GM21526 (cell line): ENCODE measurements around the gene NFATC2.

Source experiments
- ATAC-seq: cut with Tn5 transposase; IDR thresholded peaks from one replicate; pipeline ENCODE4 v1.9.1; 2021; ENCODE audit warnings: moderate library complexity; ENCODE audit not compliant: unreplicated experiment, low FRiP score

The NFATC2 gene

DNA sequence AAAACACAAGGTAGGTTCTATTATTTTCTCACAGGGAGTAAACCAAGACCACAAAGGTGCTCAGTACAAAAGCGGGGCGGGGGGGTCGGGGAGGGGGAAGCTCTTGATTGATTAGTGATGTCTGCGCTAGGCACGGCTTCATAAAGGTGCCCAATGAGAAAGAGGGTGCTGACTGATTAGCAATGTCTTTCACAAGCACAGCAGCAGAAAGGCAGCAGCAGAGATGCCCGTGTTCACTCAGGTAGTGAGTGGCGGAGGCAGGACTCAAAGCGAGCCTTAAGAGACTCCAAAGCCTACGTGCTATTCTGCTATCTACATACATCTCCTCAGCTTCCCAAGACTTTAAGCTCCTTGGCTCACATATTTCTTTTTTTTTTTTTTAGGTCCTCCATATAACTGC is 20.3 kb downstream of the NFATC2 start:
- no peak for ATAC-seq

DNA sequence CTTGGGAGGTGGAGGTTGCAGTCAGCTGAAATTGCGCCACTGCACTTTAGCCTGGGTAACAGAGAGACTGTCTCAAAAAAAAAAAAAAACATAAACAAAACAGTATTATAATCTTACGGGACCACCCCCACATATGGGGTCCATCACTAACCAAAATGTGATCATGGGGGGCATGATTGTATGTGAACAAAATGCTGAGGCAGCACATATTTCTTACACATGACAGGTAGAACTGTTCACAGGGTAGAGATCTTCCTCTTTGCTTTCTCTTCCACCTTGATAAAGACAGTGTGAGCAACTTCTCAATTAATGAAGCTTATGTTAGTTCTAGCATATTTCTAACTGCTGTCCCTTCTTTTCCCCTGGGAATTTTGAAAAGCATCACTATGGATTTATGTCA is 24.7 kb downstream of the NFATC2 start:
- no peak for ATAC-seq

DNA sequence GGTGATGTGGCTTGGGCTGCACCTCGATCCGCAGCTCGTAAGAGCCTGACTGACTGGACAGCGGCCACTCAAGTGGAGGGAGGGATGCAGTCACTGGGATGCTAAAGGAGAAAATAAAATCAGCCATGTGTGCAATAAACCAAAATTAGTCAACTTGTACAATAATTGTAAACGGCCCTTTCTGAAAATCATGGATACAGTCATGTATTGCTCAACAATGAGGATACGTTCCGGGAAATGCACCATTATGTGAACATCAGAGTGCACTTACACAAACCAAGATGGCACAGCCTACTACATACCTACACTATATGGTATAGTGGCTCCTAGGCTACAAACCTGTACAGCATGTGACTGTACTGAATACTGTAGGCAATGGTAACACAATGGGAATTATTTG is 25.7 kb downstream of the NFATC2 start:
- no peak for ATAC-seq

DNA sequence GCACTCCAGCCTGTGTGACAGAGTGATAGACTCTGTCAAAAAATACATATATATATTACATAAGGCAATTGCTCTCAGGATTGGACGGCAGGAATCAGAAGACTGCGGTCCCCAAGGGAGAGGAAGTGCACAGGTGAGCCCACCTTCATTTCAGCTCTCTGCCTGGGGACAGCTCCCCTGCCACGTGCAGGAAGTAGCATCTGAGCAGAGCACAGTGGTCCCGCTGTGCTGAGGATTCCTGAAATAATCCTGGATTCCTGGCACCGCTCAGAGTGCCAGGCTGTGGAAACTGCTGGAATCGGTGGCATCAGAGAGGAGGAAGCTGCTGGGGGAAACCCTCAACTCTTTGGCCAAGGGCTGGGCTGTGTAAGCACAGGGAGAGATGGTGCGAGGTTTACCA is 27.7 kb downstream of the NFATC2 start:
- no peak for ATAC-seq

DNA sequence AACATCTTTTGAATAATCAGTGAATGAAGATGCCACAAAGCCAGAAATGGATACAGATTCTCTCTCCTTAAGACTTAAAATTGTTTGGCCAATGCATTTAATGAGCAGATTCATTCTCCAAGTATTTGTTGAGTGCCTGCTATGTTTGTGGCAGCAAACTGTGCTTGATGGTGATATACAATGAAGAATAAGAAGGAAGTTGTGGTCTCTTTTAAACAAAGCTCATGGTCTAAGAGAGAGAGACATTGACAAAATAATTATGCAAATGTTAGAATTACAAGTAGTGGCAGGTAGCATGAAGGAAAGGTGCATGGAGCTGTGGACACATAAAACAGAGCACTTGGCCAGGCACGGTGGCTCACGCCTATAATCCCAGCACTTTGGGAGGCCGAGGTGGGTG is 28.3 kb downstream of the NFATC2 start:
- no peak for ATAC-seq

DNA sequence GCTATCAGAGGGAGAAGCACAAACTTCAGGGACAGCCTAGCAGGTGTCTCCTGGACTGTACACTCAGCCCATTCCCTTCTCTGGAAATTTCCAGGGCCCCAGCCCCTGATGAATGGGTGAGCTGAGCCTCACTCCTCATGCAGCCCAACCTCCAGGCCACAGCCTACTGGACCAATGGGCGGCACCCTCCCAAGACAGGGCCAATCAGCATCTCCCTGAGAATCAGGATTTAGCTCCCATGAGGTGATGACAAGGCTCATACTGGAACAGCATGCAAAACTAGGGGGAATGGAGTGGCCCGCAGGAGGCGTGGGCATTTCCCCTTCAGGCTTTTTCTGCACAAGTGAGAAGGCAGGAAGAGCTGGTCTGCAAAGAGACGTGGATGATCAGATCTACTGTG is 29.0 kb downstream of the NFATC2 start:
- no peak for ATAC-seq

DNA sequence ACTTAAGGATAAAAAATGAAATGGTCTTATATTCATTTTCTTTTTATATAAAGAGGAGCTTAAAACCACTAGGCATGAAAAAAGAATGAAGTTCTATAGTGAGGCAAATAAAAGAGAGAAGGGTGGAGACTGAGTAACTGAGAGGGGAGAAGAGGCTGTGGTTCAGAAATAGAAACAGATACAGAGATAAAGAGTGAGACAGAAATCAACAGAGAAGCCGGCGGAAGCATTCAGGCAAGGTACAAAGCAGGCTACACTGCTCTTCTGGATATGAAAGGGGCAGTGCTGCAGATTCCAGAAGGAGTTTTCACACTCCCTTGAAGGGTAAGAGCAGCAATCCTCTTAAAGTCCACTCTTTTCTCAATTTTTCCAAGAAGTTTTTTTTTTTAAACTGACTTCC is 29.9 kb downstream of the NFATC2 start:
- ATAC-seq, result no peak

DNA sequence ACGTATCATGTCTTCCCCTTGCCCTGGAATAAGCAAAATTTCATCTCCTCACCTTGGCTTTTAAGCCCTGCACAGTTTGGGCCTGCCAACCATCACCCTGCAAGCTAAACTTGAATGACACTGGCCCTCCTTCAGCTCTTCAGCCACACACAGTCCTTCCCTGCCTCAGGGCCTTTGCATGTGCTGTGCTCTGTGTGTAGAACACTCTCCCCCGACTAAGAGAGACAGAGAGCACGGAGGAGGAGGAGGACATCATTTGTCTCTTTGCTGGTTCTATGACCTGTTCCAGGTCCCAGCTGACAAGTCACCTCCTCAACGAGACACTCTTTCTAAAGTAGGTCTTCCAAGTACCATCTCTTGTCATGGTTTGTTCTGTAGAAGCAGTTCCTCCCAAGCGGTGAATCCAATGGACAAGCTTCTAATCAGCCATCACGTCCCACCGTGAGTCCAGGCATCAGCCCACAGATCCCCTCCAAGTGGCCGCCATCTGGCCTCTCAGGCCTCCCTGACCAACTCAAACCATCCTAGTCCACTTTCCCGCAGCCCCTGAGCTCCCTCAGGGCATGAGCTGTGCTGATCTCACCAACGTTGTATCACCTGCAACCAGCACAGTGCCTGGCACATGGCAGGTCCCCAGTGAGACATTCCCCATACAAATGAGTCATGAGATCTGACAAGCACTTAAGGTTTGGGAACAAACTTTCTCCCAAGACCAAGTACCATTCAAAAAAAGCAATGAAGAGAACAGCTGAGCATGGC is 30.5 kb downstream of the NFATC2 start:
- no peak for ATAC-seq

DNA sequence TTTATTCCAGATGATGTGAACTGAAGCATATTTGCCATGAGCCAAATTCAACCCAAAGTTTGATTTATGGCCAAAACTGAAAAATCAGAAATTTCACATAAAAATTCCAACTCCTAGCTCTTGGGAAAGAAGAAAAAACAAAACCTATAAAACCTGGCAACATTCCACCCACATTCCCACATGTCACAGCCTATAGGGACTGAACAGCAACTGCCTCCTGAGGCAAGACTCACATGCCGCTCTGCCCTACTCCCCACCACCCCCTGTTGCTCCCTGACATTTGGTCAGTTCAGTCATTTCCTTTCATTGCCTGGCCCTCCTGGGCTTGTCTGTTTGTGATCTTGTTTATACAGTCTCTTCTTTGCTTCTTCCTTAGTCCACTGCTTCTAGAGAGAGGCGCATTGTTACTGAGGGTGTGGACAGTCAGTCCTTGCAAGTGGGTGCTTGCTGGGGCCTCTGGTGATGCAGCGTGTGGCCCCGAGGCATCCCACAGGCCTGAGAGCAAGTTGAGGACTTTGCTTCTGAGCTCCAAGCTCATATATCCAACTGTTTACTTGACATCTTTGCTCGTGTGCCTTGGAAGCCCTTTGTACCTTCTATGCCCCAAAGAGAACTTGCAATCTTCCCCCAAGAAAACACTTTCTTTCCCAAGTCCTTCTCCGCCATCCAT is 31.4 kb downstream of the NFATC2 start:
- ATAC-seq, result no peak

DNA sequence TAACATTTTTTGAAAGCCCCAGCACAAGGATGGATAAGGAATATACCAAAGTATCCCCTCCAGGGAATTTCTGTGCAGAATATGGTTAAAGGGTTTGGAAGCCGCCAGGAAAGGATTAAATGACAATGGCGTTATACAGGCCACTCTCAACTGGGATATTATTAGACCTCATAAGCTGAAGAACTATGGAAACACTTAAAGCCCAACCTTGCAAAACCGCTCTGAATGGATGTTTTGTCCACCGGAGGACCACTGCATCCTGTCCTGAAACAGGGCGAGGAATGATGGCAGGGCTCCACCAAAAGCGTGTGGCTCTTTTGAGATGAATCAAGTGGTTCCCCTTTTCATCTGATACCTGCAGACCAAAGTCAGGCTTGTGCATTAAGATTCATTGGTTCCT is 32.4 kb downstream of the NFATC2 start:
- ATAC-seq, result no peak

DNA sequence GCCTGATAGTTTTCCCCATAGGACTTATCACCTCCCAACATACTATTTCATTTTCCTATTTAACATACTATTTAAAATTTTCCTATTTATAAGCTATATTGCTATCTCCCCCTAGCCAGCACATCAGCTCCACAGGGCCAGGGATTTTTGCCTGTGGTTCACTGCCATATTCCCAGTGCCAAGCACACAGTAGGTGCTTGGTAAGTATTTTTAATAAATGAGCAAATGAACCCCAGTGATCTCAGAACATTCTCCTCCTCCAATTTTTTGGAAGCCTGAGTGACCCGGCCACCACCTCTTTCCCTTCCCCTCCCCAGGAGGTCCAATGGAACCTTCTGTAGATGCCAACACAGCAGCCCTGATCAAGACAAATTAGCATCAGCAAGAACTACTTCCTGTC is 33.3 kb downstream of the NFATC2 start:
- ATAC-seq, result no peak

DNA sequence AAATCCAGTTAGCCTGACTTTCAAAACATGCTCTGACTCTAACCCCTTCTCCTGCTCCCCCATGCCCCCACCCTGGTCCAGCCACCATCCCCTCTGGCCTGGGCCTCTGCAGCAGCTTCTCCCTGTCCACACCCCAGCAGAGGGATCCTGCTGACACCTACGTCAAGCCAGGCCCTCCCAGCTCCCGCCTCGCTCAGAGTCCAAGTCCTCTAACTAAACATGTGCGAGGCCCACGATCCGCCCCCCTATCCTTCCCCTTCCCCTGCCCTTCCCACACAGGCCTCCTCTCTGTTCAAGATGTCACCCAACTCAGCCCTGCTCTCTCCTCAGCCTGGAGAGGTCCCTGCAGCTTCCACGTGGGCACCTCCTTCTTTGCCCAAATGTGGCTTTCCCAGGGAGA is 33.7 kb downstream of the NFATC2 start:
- ATAC-seq, result no peak

DNA sequence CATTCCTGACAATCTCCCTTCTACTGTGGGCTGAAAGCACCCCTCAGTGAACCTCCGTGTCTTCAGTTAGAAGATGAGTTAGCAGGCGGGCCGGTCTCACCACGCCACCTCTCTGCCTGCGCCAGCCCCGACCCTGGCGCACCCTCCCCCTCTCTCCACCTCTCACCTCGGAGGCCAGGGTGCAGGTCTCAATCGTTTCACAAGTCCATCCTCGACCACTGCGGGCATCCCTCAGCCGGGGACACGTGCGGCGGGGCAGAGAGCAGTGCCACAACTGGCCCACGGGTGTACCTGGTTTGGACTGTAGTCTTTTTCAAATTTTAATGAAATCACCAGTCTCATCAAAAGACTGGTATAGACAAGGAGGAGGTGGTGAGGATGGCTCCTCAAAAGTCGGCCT is 34.4 kb downstream of the NFATC2 start:
- no peak for ATAC-seq

DNA sequence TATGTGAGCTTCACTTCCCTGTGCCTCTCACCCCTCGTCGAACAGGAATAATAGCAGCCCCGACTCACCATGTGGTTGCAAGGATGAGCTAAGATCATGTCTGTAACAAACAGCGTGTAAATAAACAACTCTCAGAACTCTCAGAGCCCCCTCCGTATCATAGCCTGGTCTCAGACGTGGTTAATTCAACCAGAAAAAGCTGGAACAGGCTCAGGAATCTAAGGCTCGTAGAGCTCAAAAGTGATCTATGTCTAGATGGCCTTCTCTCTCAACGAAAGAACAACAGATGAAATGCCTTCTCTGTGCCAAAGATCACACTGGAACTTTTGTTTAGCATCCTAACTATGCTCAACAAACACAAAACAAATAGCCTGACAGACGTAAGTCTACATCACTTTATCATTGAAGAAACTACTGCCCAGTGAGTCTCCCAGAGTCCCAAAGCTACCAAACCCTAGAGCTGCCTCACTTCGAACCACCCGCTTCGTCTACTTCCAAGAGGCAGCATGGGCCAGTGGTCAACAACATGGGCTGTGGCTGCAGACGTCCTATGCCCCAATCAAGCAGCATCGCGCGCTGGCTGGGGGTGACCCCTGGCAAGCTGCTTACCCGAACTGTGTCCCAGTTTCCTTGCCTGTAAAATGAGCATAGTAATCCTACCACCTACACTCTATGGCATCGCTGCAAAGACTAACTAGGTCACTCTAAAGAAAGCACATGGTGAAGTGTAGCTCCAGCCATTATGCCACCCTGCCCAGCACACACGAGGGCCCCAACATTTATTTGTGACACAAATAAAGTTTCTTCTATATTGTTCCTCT is 35.1 kb downstream of the NFATC2 start:
- ATAC-seq, result no peak

DNA sequence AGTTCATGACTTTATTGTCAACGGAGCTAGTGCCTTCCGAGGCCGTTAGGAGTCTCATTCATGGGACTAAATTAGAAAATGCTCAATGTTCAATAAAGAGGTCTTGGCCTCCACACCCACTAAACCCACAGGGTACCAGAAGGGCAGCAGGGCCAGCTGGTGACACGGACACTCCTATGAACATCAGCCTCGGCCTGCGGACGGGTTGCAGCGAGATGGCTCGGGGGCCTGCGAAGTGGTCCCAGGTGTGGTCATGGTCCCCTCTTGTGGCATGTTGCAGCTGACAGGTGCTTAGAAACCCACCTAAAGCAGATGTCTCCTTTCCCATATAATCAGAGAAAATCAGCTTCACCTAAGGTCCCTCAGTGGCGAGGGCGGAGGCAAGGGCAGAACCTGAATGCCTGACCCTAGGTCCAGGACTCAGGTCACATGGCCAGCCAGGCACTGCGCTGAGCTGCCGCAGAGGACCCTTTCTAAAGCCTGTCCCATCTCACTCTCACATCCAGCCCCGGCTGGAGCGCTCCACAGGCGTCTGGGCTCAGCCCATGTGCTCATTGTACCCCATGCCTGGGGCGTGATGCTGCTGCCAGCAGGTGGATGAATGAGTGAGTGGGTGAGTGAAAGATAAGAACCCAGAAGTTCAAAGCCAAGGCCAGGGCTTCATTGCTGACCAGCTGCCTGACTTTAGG is 35.8 kb downstream of the NFATC2 start:
- ATAC-seq, result no peak

DNA sequence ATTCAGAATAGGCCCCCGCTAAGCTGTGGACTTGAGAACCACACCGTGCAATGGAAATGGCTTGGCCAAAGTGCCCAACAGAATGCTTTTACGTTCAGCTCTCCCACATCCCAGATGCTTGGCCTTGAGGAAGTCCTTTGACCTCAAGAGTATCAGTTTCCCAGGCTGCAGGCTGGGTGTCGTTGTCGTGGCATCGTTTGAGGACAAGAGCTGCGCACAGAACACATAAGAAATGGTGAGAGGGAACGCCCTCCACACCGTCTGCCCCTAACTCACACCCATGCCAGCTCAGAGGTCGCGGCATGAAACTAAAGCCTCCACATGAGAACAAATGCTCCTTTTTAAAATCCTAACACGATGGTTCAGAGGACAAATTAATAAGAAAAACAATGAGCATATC is 37.0 kb downstream of the NFATC2 start:
- ATAC-seq, result no peak

DNA sequence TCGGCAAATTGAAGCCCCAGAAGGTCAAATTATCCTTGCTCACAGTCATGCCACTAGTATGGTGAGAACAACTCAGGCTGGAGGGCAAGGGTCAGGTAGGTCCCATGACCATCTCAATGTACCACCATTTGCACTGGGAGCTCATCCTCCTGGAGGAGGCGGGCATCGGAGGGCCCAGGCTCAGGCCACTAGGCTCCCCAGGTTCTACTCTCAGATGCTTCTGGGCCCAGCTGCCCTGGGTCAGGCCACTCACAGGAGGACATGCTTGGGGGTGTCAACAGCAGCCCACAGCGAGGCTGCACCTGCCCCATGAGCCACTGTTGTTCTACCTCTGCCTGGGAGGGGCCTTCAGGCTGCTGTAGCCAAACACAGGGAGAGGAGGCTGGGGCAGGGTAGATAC is 39.1 kb downstream of the NFATC2 start:
- no peak for ATAC-seq

DNA sequence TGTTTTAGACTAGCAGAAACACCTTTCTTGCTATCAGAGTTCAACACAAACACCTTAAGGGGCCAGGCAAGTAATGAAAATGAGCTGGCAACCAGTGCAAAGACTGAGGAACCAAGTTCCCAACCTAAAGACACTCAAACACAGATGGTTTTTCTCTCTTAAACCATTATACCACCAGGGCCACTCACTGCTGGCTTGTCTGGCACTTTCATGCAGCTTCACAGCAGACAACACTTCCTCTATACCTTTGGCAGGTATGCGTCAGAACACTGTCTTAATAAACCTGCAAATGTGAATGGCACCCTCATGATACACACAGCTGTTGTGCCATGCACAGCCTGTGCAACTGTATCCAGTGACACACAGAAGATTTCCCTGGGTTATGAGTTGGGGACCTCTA is 41.6 kb downstream of the NFATC2 start:
- no peak for ATAC-seq

DNA sequence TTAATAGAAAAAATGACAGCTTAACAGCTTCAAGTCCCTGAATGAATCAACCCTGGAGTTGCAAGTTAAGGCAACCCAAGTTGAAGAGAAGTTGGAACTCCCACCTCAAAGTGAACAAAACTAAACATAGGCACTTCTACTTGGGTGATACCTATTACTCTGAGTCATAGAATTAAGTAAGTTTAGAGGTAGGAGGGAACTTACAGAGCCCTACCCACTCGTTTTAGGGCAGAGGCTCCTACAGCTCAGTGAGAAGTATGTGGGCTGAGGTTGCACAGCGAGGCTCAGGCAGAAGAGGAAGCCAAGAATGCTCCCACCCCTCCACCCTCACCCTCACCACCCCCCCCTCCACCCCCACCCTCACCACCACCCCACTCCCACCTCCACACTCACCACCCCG is 42.2 kb downstream of the NFATC2 start:
- peak; percentile 72 for ATAC-seq

DNA sequence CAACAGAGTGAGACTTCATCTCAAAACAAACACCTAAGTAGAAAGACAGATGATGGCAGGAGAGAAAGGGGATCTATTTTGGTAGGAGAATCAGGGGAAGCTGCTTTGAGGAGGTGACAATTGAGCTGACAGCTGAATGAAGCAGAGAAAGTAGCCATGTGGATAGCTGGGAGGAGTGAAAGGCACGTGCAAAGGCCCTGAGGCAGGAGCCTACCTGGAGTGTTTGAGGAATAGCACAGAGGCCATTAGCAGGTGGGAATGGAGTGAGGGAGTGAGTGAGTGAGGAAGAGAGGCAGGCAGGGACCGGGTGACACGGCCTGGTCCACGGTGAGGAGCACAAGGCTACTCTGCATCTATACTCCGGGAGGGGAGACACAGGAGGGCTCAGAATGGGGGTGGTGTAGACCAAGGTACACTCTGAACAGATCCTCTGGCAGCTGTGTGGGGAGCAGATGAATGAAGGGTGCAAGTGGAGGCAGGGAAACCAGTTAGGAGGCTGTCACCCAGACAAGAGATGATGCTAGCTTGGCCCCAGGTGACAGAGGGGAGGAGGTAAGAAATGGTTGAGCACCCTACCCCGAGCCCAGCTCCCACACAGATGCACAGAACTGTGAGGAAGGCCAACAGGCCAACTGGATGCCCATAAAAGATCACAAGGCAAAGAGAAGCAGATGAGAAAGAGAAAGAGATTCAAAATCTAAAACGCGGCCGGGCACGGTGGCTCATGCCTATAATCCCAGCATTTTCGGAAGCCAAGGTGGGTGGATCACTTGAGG is 43.6 kb downstream of the NFATC2 start:
- ATAC-seq, result no peak
